K562 (cell line): Measurements from ENCODE around the gene TXNRD2. TPM values are rescaled to one million over a fixed set of nuclear protein-coding genes. Genes with fewer than 3 reads are reported as not detected.

Source experiments
- ATAC-seq: fragments of 200-7000 bp; cut with Tn5 transposase; 3 replicates; pipeline ENCODE4 v1.9.1; 2020; ENCODE audit warnings: moderate library complexity
- BruUV-seq: library from RNA; stranded (reverse); fragments of 400-500 nt; replicated peaks from 2 replicates; lab custom pipeline; 2021; lab: Mats Ljungman, UMichigan
- CTCF ChIA-PET: fragments of 300-600 bp; formaldehyde crosslinking; extraction: SDS; loops from one replicate; lab custom pipeline; 2021; ENCODE audit warnings: low intra/inter-chr PET ratio; lab: Yijun Ruan, JAX
- POLR2A ChIA-PET: fragments of 300-600, 350-650 bp; sonication (Branson Sonifier 250); formaldehyde crosslinking; extraction: SDS; loops from one replicate; lab custom pipeline; 2021; ENCODE audit warnings: antibody characterized with exemption, inconsistent platforms; lab: Yijun Ruan, JAX
- DNase-seq, 4 experiments: peaks; one replicate each; pipeline versions ENCODE4 v3.0.0 to v3.0.0-alpha.2; 2011 to 2018; ENCODE audit warnings: low spot score in 3 of 4, mixed read lengths in 3 of 4; ENCODE audit errors: extremely low read depth in 1 of 4
- FAIRE-seq: peaks from 2 replicates; lab custom pipeline; 2011; peaks lifted over from hg19 to GRCh38; lab: Jason Lieb, UNC
- H2AFZ ChIP-seq: 2 replicates; pipeline ENCODE4 v1.6.0; 2011; ENCODE audit warnings: low read depth, low read length, control low read depth, inconsistent platforms
- H3K27ac ChIP-seq: fragments of 200-600 bp; 3 replicates; pipeline ENCODE4 v1.8.0; 2011; ENCODE audit warnings: low read depth, mild to moderate bottlenecking, control low read depth, inconsistent platforms, low read length, moderate library complexity, mixed read lengths; ENCODE audit errors: extremely low read depth
- H3K27me3 ChIP-seq, 2 experiments: fragments of 300-600 bp in 1 of 2; 2 replicates in 1 of 2; 3 replicates in 1 of 2; pipeline versions ENCODE4 v1.6.0 to v1.8.0; 2011; ENCODE audit warnings: inconsistent platforms in 2 of 2, low read length in 2 of 2, mild to moderate bottlenecking in 1 of 2, mixed read lengths in 1 of 2, moderate library complexity in 1 of 2; ENCODE audit not compliant: control insufficient read depth in 2 of 2, insufficient read depth in 2 of 2
- H3K36me3 ChIP-seq: fragments of 300-600 bp; 3 replicates; pipeline ENCODE4 v1.8.0; 2011; ENCODE audit warnings: mild to moderate bottlenecking, low read length, inconsistent platforms; ENCODE audit not compliant: control insufficient read depth, insufficient read depth
- H3K4me1 ChIP-seq, 2 experiments: fragments of 200-600 bp in 1 of 2; replicated peaks in 1 of 2; 2 replicates in 1 of 2; 3 replicates in 1 of 2; pipeline versions ENCODE4 v1.5.1 to v1.8.0; 2011; ENCODE audit warnings: inconsistent platforms in 2 of 2, low read length in 2 of 2, mild to moderate bottlenecking in 1 of 2, mixed read lengths in 1 of 2, moderate library complexity in 1 of 2; ENCODE audit not compliant: control insufficient read depth in 2 of 2, insufficient read depth in 2 of 2
- H3K4me2 ChIP-seq: 2 replicates; pipeline ENCODE4 v1.6.1; 2011; ENCODE audit warnings: low read length, control low read depth, inconsistent platforms, mixed read lengths; ENCODE audit not compliant: insufficient read depth
- H3K4me3 ChIP-seq: fragments of 200-600 bp; sonication (generic), shearing (Covaris generic); 2 replicates; pipeline ENCODE4 v1.5.1; 2016; ENCODE audit warnings: control low read depth, inconsistent platforms
- H3K79me2 ChIP-seq: fragments of 200-600 bp; 3 replicates; pipeline ENCODE4 v1.8.0; 2011; ENCODE audit warnings: low read length, inconsistent platforms; ENCODE audit not compliant: control insufficient read depth, insufficient read depth
- H3K9ac ChIP-seq, 2 experiments: 2 replicates each; pipeline versions ENCODE4 v1.6.0 to v1.6.1; 2011; ENCODE audit warnings: low read depth in 2 of 2, low read length in 2 of 2, control low read depth in 1 of 2, inconsistent platforms in 1 of 2, mild to moderate bottlenecking in 1 of 2, mixed read lengths in 1 of 2; ENCODE audit not compliant: insufficient read depth in 1 of 2
- H3K9me1 ChIP-seq: one replicate; pipeline ENCODE4 v1.6.0; 2011; ENCODE audit warnings: inconsistent platforms, mild to moderate bottlenecking, low read length, moderate library complexity; ENCODE audit not compliant: control insufficient read depth, insufficient read depth
- H3K9me3 ChIP-seq: replicated peaks from 2 replicates; pipeline ENCODE4 v1.5.1; 2011; ENCODE audit warnings: low read depth, low read length, inconsistent platforms; ENCODE audit not compliant: control insufficient read depth, insufficient read depth
- H4K20me1 ChIP-seq: replicated peaks from 2 replicates; pipeline ENCODE4 v1.6.1; 2011; ENCODE audit warnings: low read length, inconsistent platforms, mixed read lengths; ENCODE audit not compliant: control insufficient read depth, insufficient read depth
- CAMTA2 ChIP-seq: fragments of 250-450 bp; sonication (Bioruptor Pico); conservative IDR thresholded peaks from 2 replicates; pipeline ENCODE4 v1.5.1; 2022
- CBFA2T3 ChIP-seq: fragments of 450-650 bp; IDR thresholded peaks from 2 replicates; pipeline ENCODE4 v1.6.1; 2017
- CHD2 ChIP-seq: IDR thresholded peaks from 2 replicates; pipeline ENCODE4 v1.6.1; 2011; ENCODE audit warnings: low read depth, low read length
- ETS1 ChIP-seq: conservative IDR thresholded peaks from 2 replicates; pipeline ENCODE4 v1.6.1; 2011; ENCODE audit warnings: low read depth, mild to moderate bottlenecking, low read length; ENCODE audit not compliant: control insufficient read depth
- KLF1 ChIP-seq: fragments of 450-650 bp; IDR thresholded peaks from 2 replicates; pipeline ENCODE4 v1.6.1; 2016; ENCODE audit warnings: missing genetic modification characterization, missing compliant biosample characterization
- MTF1 ChIP-seq: fragments of 250-450 bp; sonication (Bioruptor Pico); IDR thresholded peaks from 2 replicates; pipeline ENCODE4 v1.9.0; 2021; ENCODE audit warnings: moderate library complexity, mild to moderate bottlenecking, inconsistent platforms, borderline replicate concordance
- MYC ChIP-seq, 2 experiments: fragments of 250-450 bp in 1 of 2; sonication (Bioruptor Pico) in 1 of 2; IDR thresholded peaks; 2 replicates each; pipeline versions ENCODE4 v1.5.1 to v1.6.1; 2012 to 2021; ENCODE audit warnings: low read depth in 2 of 2, borderline replicate concordance in 1 of 2, improper control_type of control experiment in 1 of 2, low read length in 1 of 2, mild to moderate bottlenecking in 1 of 2, moderate library complexity in 1 of 2
- NR4A1 ChIP-seq, 2 experiments: fragments of 250-450 bp in 1 of 2; fragments of 450-650 bp in 1 of 2; sonication (Bioruptor Pico) in 1 of 2; IDR thresholded peaks; 2 replicates each; pipeline versions ENCODE4 v1.4.0 to v1.6.1; 2016 to 2020; ENCODE audit warnings: mild to moderate bottlenecking in 2 of 2, missing compliant biosample characterization in 1 of 2, missing genetic modification characterization in 1 of 2, moderate library complexity in 1 of 2
- POLR2B ChIP-seq: fragments of 450-650 bp; IDR thresholded peaks from 2 replicates; pipeline ENCODE4 v1.6.1; 2018; ENCODE audit warnings: low read depth; ENCODE audit not compliant: partially characterized antibody
- POLR2G ChIP-seq: fragments of 200-400 bp; formaldehyde crosslinking; IDR thresholded peaks from 2 replicates; pipeline ENCODE4 v1.6.1; 2017; ENCODE audit warnings: low read depth, mild to moderate bottlenecking, antibody characterized with exemption, low read length, moderate library complexity
- RNF2 ChIP-seq: sonication (generic); IDR thresholded peaks from 2 replicates; pipeline ENCODE4 v1.6.1; 2016
- SIRT6 ChIP-seq: IDR thresholded peaks from one replicate; pipeline ENCODE4 v1.6.1; 2012; ENCODE audit warnings: low read depth, mild to moderate bottlenecking, control low read depth, inconsistent platforms, low read length, moderate library complexity
- SLC30A9 ChIP-seq: fragments of 250-450 bp; sonication (Bioruptor Pico); IDR thresholded peaks from 2 replicates; pipeline ENCODE4 v1.8.0; 2022; ENCODE audit warnings: mild to moderate bottlenecking, moderate library complexity
- TAF1 ChIP-seq: IDR thresholded peaks from 2 replicates; pipeline ENCODE4 v1.6.1; 2011; ENCODE audit warnings: mild to moderate bottlenecking, low read length, moderate library complexity; ENCODE audit not compliant: insufficient read depth, control insufficient read depth, severe bottlenecking; ENCODE audit errors: extremely low read depth
- WGBS: fragments of 100-300 bp; shearing (Covaris generic); methylation state at CpG from one replicate; pipeline ENCODE4 v1.1.6; 2016; ENCODE audit warnings: low coverage, mixed read lengths; ENCODE audit not compliant: insufficient coverage; ENCODE audit errors: missing lambda C conversion rate; 5-methylcytosine and 5-hydroxymethylcytosine counted together
- in situ Hi-C: fragments of 300-500 bp; cut with MboI; formaldehyde crosslinking; loops from 4 replicates; pipeline ENCODE4 v1.15.0; 2018; ENCODE audit warnings: inconsistent platforms, mixed read lengths
- intact Hi-C: fragments of 100-400 bp; cut with micrococcal nuclease; formaldehyde crosslinking; loops from 2 replicates; pipeline ENCODE4 v1.14.2; 2022
- polyA plus RNA-seq, 8 experiments: library from polyadenylated mRNA; depleted of rRNA in 4 of 8; stranded (reverse) in 5 of 8; unstranded in 3 of 8; fragments of >200 nt; fragmentation: Nextera tagmentation in 2 of 8; fragmentation: Illumina TruSeq in 1 of 8; extraction: Ambion mirVana in 2 of 8; extraction: Trizol in 1 of 8; gene quantifications; 2 replicates each; pipeline versions ENCODE4 v1.2.1 to v1.2.3, GENCODE V29; 2011 to 2014; ENCODE audit warnings: inconsistent platforms in 1 of 8, missing spikeins in 1 of 8
- total RNA-seq, 7 experiments: library from RNA; depleted of rRNA in 6 of 7; stranded (reverse); fragments of >200 nt in 6 of 7; fragmentation: Illumina TruSeq in 2 of 7; extraction: Trizol in 2 of 7; gene quantifications; 2 replicates each; pipeline versions ENCODE4 v1.2.1 to v1.2.3, GENCODE V29; 2011 to 2021; ENCODE audit warnings: low replicate concordance in 1 of 7

The TXNRD2 gene
- total and polyA plus RNA-seq, 9 of the 15 experiments (the other 6 are each of a cell fraction or from before 2014, with no cell fraction given) = 3.3 to 80.2 (median 49.4) TPM

- WGBS = 76% methylated on average over 12 of the region's 12 CpGs
- peak overlapping the region in 1 of 2 experiments; percentile 73; a peak in 3 of 4 replicates for H3K9ac ChIP-seq
- no TSS peak for BruUV-seq
- no peaks in the 10 kb centered on the region for H3K9me3 ChIP-seq
- no peak overlapping the region for H2AFZ ChIP-seq
- no peak for DNase-seq
- H3K4me1 ChIP-seq = peaks cover 24 to 68% of the 10 kb centered on the region in 2 experiments
- peak; percentile 23 for FAIRE-seq
- H4K20me1 ChIP-seq = peaks cover 22% of the 10 kb centered on the region
- in situ Hi-C loops = no loop called here
- ATAC-seq = no peak
- H3K4me2 ChIP-seq = no peak overlapping the region; the same call in 1 of the 2 replicates
- peaks cover 45% of the 10 kb centered on the region; the same call in 2 of the 3 replicates for H3K36me3 ChIP-seq
- H3K4me3 ChIP-seq = no peak overlapping the region
- H3K9me1 ChIP-seq = peaks cover 4% of the 10 kb centered on the region
- H3K27ac ChIP-seq = no peak overlapping the region
- CTCF ChIA-PET = no interaction called here
- peaks cover 14% of the 10 kb centered on the region; the same call in 1 of the 3 replicates for H3K79me2 ChIP-seq
- POLR2A ChIA-PET = interaction anchor here (0.6 to 1.0 kb wide), 8 partner anchors 42 to 848 kb away, joined by 3 to 6 read pairs (median 3); no protein-coding TSS in a partner anchor
- no peaks in the 10 kb centered on the region for H3K27me3 ChIP-seq
- intact Hi-C loops = no loop called here
- TF ChIP-seq POLR2G (peak; percentile 66), ETS1 (0 out of 2 replicates have a peak, but pooled peaks have one; percentile 22), SIRT6 (peak; percentile 64), SLC30A9 (CRISPR knock-in tag) (no peak), MYC (IDR thresholded peaks at IDR 0.05; ENCODE audit: low read depth, low read length) (no peak), MYC (CRISPR knock-in tag; IDR thresholded peaks at IDR 0.05; ENCODE audit: borderline replicate concordance, low read depth) (0 out of 2 replicates have a peak, but pooled peaks have one; percentile 11), NR4A1 (CRISPR knock-in tag; IDR thresholded peaks at IDR 0.05) (peak; percentile 50), NR4A1 (tag; IDR thresholded peaks at IDR 0.05) (no peak), RNF2 (no peak), KLF1 (peak; percentile 73; the same call in 1 of the 2 replicates), POLR2B (peak; percentile 41), MTF1 (no peak), CHD2 (0 out of 2 replicates have a peak, but pooled peaks have one; percentile 31), CAMTA2 (0 out of 2 replicates have a peak, but pooled peaks have one; percentile 3), TAF1 (no peak), CBFA2T3 (no peak)
Observed at GRCh38 chr22:19960491-19961200, 19.0 kb upstream of the TXNRD2 start.
